ENCODE data around the gene EOLA1. TPM values are rescaled to one million over a fixed set of nuclear protein-coding genes. Genes with fewer than 3 reads are reported as not detected.
A peak's percentile ranks its signal among the peaks of the same experiment; 100 is the strongest.

EOLA1 gene
- 5.6 TPM for total RNA-seq

GRCh38 chrX:149540621-149541520 lies at the start of gene EOLA1:
Gene EOLA1 (plus strand): TSS chrX:149541012. CDS start chrX:149545631, 4,619 bp downstream.
- H3K4me3 ChIP-seq = peak within 1 kb of the TSS; percentile 62 to 74
- no peaks in the 10 kb centered on the region for H3K27me3 ChIP-seq
- H3K36me3 ChIP-seq = no peaks in the 10 kb centered on the region
- peak; percentile 79 to 93 for DNase-seq (ENCODE audit: low spot score in 2 of 2)
- H3K4me1 ChIP-seq = no peaks in the 10 kb centered on the region
- intact Hi-C loops (cut with DNase I) = loop anchor here (2.0 kb wide), 1 partner anchor 36 kb away; the partner anchor contains the start of gene IDS
- H3K9me3 ChIP-seq = no peaks in the 10 kb centered on the region
- peak within 1 kb of the TSS; percentile 85 to 87 for H3K27ac ChIP-seq
- no peak for TF ChIP-seq CTCF (IDR thresholded peaks at IDR 0.05)

GRCh38 chrX:149491812-149492211 lies 49.0 kb upstream of the EOLA1 start:
- TF ChIP-seq CTCF (IDR thresholded peaks at IDR 0.05) = no peak
- no peak overlapping the region for H3K4me3 ChIP-seq
- peak in 1 of 2 donors; percentile 7 for DNase-seq (ENCODE audit: low spot score in 2 of 2)
- no peaks in the 10 kb centered on the region for H3K27me3 ChIP-seq
- H3K27ac ChIP-seq = no peak overlapping the region
- no peaks in the 10 kb centered on the region for H3K9me3 ChIP-seq
- peaks cover 25 to 57% of the 10 kb centered on the region in 2 donors for H3K36me3 ChIP-seq
- intact Hi-C loops (cut with DNase I) = no loop called here
- no peaks in the 10 kb centered on the region for H3K4me1 ChIP-seq

GRCh38 chrX:149493567-149494562 lies 46.9 kb upstream of the EOLA1 start:
- Histone ChIP-seq H3K4me3 (no peak overlapping the region), H3K9me3 (no peaks in the 10 kb centered on the region), H3K27me3 (no peaks in the 10 kb centered on the region), H3K36me3 (peaks cover 38 to 65% of the 10 kb centered on the region in 2 donors), H3K4me1 (no peaks in the 10 kb centered on the region), H3K27ac (no peak overlapping the region)
- TF ChIP-seq CTCF (IDR thresholded peaks at IDR 0.05) = no peak
- peak in 1 of 2 donors; percentile 51 for DNase-seq (ENCODE audit: low spot score in 2 of 2)
- intact Hi-C loops (cut with DNase I) = no loop called here

- Histone ChIP-seq H3K36me3 (peaks cover 35 to 61% of the 10 kb centered on the region in 2 donors), H3K27ac (no peak overlapping the region), H3K4me3 (no peak overlapping the region), H3K4me1 (no peaks in the 10 kb centered on the region), H3K27me3 (no peaks in the 10 kb centered on the region), H3K9me3 (no peaks in the 10 kb centered on the region)
- intact Hi-C loops (cut with DNase I) = no loop called here
- no peak for TF ChIP-seq CTCF (IDR thresholded peaks at IDR 0.05)
- peak in 1 of 2 donors; percentile 9 for DNase-seq (ENCODE audit: low spot score in 2 of 2)
These were observed 45.8 kb upstream of the EOLA1 start for GRCh38 chrX:149494844-149495565.

GRCh38 chrX:149495573-149496071 lies 45.2 kb upstream of the EOLA1 start:
- Histone ChIP-seq H3K27me3 (no peaks in the 10 kb centered on the region), H3K9me3 (no peaks in the 10 kb centered on the region), H3K27ac (no peak overlapping the region), H3K36me3 (peaks cover 38 to 60% of the 10 kb centered on the region in 2 donors), H3K4me1 (no peaks in the 10 kb centered on the region), H3K4me3 (no peak overlapping the region)
- intact Hi-C loops (cut with DNase I) = no loop called here
- DNase-seq (ENCODE audit: low spot score in 2 of 2) = peak in 1 of 2 donors; percentile 55
- TF ChIP-seq CTCF (IDR thresholded peaks at IDR 0.05) = no peak

All from ascending aorta (tissue), 2 donors.